T-helper 1 cell treated with Interleukin-12 subunit alpha and Interleukin-12 subunit beta and Interleukin-4 antibody, amounts not matched to agents 30 ng/mL and 1 ng/mL, for 36 hours (primary cell): ENCODE data around the gene NTNG1. TPM values are rescaled to one million over a fixed set of nuclear protein-coding genes. Genes with fewer than 3 reads are reported as not detected.
"Not testable (repeated sequence)": the region's sequence is repeated elsewhere in the genome, so short reads cannot be mapped to it uniquely, and the experiment has no call there.

Experiments
- intact Hi-C: fragments of 100-400 bp; cut with micrococcal nuclease; formaldehyde crosslinking; loops from one replicate; pipeline ENCODE4 v1.15.1; 2024
- total RNA-seq: library from RNA; stranded (reverse); gene quantifications from 2 replicates; pipeline ENCODE4 v1.2.3, GENCODE V29; 2022

The NTNG1 gene
- total RNA-seq, 1 donor from 2014 or later: not detected

- intact Hi-C loops: loop anchor here (1.0 kb wide), 1 partner anchor 332 kb away; no protein-coding TSS in a partner anchor
These were observed 56.2 kb downstream of the NTNG1 start for GRCh38 chr1:107196973-107197562.

- intact Hi-C loops: no loop called here
These were observed 57.7 kb downstream of the NTNG1 start for GRCh38 chr1:107198561-107198960.

GRCh38 chr1:107200631-107201030 lies 59.8 kb downstream of the NTNG1 start:
- intact Hi-C loops: no loop called here

GRCh38 chr1:107202007-107202406 lies 61.2 kb downstream of the NTNG1 start:
- intact Hi-C loops: no loop called here

- intact Hi-C loops: no loop called here
These were observed 72.4 kb downstream of the NTNG1 start for GRCh38 chr1:107213225-107213624.

- intact Hi-C loops: no loop called here
These were observed 79.2 kb downstream of the NTNG1 start for GRCh38 chr1:107220036-107220435.

- intact Hi-C loops: no loop called here
These were observed 84.9 kb downstream of the NTNG1 start for GRCh38 chr1:107225706-107226105.

GRCh38 chr1:107228704-107229371 lies 88.0 kb downstream of the NTNG1 start:
- intact Hi-C loops: no loop called here

GRCh38 chr1:107229711-107230110 lies 88.9 kb downstream of the NTNG1 start:
- intact Hi-C loops: no loop called here

- intact Hi-C loops: no loop called here
These were observed 89.3 kb downstream of the NTNG1 start for GRCh38 chr1:107230121-107230520.

- intact Hi-C loops: no loop called here
These were observed 90.5 kb downstream of the NTNG1 start for GRCh38 chr1:107231291-107231690.

GRCh38 chr1:107232426-107232825 lies 91.6 kb downstream of the NTNG1 start:
- intact Hi-C loops: no loop called here

- intact Hi-C loops: not testable (repeated sequence)
These were observed 95.9 kb downstream of the NTNG1 start for GRCh38 chr1:107236760-107237159.

GRCh38 chr1:107243461-107243860 lies 102.6 kb downstream of the NTNG1 start:
- intact Hi-C loops: no loop called here

GRCh38 chr1:107244709-107245500 lies 104.1 kb downstream of the NTNG1 start:
- intact Hi-C loops: no loop called here

GRCh38 chr1:107246775-107247345 lies 106.0 kb downstream of the NTNG1 start:
- intact Hi-C loops: no loop called here

GRCh38 chr1:107247679-107248078 lies 106.8 kb downstream of the NTNG1 start:
- intact Hi-C loops: no loop called here

- intact Hi-C loops: no loop called here
These were observed 109.3 kb downstream of the NTNG1 start for GRCh38 chr1:107250169-107250568.

- intact Hi-C loops: no loop called here
These were observed 110.2 kb downstream of the NTNG1 start for GRCh38 chr1:107251083-107251482.

GRCh38 chr1:107251839-107252238 lies 111.0 kb downstream of the NTNG1 start:
- intact Hi-C loops: no loop called here

GRCh38 chr1:107252271-107252670 lies 111.4 kb downstream of the NTNG1 start:
- intact Hi-C loops: no loop called here

GRCh38 chr1:107254306-107254705 lies 113.5 kb downstream of the NTNG1 start:
- intact Hi-C loops: no loop called here
